ENCODE results near the gene CTDSP2. TPM values are rescaled to one million over a fixed set of nuclear protein-coding genes. Genes with fewer than 3 reads are reported as not detected.
"Not testable (repeated sequence)": the region's sequence is repeated elsewhere in the genome, so short reads cannot be mapped to it uniquely, and the experiment has no call there.

The CTDSP2 gene
- total RNA-seq, 1 donor from 2014 or later: 114 TPM

DNA sequence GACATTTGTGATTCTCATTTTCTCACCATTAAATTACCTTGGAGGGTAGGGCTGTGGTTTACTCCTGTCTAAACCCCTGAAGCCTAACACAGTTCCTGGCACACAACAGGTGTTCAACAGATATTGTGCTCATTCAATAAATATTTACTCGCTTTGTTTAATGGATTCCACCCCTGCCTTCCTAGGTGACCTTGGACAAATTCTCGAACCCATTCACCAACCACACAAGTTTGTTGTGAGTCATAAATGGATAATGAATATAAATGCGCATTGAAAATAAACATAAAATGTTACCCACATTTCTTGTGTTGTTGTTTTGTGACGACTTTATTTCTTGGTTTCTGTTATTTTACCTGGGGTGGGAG lies 64.3 kb downstream of the CTDSP2 start:
- no peak for DNase-seq

DNA sequence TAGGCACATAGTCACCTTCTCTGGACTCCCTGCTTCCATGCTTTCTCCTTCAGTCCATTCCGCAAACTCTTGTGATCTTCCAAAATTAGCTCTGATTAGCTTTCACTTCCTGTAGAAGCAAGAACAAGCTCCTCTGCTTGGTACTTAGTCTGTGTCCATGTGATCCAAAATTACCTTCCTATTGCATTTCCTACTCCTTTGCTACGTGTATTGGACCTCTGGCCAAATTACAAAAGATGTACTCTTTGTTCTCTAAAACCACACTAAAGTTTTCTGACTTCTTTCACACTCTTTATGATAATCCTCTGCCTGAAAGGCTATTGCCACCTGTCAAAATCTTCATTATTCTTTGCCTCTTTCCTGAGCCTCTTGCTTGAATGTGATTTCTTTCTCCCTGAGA lies 64.7 kb downstream of the CTDSP2 start:
- no peak for DNase-seq

DNA sequence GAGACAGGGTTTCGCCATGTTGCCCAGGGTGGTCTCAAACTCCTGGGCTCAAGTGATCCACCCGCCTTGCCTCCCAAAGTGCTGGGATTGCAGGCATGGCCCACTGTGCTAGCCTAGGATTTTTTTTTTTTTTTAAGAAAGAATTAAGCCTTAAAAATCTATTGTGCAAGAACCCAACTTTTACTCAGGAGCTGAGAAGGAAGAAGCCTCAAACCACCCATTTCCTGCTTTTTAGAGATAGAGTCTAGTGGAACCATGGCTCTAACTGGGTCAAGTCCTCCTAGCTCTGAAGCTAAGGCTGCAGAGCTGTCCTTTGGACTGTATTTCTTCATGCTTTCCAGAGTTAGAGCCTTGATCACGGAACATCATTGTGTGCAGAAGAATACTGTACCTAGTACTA lies 65.3 kb downstream of the CTDSP2 start:
- no peak for DNase-seq

DNA sequence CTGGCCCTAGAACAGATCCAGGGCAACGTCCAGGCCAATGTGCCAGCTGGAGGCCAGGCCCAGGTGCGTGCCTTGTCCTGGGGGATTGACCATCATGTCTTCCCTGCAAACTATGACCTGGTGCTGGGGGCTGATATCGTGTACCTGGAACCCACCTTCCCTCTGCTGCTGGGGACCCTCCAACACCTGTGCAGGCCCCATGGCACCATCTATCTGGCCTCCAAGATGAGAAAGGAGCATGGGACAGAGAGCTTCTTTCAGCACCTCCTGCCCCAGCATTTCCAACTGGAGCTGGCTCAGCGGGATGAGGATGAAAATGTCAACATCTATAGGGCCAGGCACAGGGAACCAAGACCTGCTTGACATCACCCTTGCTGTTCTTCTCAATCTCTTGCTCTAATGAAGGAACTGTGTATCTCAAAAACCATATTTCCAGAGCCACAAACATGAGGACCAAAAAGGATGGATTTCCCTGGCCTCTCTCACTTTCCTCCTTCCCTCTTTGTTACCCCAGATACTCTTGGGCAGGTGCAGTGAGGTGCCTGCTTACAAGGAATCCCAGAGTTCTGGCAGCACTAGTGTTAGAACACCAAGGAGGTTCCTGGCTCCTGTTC lies 66.1 kb downstream of the CTDSP2 start:
- no peak for DNase-seq

DNA sequence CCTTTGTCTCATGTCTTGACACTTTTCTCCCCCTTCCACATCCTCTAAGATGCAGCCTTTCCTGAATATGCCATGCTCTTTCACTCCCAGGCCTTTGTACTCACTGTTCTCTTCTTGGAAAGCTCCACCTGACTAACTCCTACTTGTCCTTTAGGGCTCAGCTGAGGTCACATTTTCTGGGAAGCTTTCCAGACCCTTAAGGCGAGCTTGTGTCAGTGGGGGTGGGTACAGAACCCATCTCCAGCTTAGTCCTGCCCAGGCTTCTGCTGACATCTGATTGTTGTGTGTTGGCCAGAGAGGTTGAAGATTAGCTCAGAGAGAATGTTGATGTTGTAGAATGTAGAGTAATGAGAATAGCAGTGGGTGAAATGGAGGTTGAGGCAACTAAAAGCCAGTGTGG lies 66.8 kb downstream of the CTDSP2 start:
- DNase-seq: no peak

DNA sequence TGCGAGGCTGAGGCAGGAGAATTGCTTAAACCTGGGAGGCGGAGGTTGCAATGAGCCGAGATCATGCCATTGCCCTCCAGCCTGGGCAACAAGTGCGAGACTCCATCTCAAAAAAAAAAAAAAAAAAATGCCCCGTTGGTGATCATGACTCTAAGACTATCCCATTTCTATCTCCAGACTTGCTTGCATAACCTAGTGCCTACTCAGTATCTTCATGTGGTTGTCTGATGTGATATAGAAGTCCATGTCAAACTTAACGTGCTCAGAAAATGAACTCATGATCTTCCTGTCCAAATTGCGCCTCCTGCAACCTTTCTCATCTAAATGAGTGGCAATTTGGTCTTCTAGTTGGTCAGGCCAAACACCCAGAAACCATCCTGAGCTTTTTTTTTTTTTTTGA lies 68.6 kb downstream of the CTDSP2 start:
- no peak for DNase-seq

DNA sequence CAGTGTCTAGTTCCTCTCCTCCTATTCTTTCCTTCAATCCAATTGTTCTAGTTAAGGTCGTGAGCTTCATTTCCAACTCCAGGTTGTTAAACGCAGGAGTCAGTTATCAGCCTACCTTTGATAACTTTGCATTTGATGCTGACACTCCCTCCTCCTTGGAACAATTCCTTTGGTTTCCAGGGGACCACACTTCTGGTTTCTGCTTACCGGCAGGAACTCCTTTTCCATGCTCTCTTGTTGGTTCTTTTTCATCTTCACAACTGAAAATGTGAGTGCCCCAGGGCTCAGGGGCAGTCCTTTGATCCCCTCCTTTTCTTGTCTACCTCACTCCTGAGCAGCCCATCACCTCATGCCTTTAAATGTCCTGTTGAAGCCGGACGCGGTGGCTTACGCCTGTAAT lies 69.2 kb downstream of the CTDSP2 start:
- DNase-seq: no peak

DNA sequence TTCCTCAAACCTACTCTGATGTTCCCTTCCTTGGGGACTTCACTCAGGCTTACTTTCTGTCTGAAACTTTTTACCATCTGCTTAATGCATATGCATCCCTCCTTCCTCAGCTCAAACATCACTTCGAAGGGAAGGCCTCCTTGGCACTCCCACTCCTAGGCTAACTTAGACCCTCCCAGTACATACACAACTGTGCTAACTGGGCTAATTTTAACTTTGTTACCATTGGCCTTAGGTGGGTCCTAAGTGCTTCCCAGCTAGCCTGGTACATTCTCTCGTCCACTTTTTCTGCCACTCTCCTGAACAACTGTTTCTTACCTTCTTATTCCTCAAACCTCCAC lies 70.3 kb downstream of the CTDSP2 start:
- DNase-seq: no peak

DNA sequence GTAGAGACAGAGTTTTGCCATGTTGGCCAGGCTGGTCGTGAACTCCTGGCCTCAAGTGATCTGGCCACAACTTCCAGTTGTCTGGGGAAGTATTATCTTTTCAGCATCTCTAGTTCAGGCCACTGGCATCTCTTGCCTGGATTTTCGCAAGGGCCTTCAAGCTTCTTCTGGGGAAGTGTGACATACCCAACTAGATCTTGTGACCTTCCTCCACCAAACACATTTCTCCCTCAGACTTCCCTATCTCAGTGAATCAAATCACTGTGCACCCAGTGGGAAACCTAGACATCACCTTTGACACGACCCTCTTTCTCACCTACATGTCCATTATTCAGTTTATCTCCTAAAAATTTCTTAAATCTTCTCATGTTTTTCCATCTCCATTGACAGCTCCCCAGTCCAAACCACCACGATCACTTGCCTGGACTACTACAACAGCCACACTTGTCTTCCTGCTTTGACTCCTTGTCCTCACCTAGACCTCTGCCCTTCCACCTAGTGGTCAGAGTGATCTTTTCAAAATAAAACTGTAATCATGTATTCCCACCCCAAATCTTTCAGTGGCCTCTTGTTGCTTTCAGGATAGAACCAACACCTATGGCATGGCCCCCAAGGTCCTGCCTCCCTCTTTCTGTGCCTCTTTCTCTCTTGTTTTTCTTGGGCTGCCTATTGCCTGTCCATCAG lies 70.8 kb downstream of the CTDSP2 start:
- DNase-seq: no peak

DNA sequence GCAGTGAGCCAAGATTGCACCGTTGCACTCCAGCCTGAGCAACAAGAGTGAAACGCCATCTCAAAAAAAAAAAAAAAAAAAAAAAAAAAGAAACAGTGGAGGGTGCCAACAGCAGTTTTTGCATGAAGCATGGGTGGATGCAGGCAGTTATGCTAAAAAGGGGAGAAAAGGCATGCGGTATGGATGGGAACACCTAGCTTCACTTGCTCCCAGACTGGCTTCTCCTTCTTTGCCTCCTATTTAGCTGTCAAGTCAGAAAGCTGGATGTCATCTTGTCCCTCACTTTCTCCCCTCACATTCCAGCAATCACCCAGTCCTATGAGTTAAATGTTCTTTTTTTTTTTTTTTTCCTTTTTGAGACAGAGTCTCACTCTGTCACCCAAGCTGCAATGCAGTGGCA lies 71.5 kb downstream of the CTDSP2 start:
- DNase-seq: no peak

DNA sequence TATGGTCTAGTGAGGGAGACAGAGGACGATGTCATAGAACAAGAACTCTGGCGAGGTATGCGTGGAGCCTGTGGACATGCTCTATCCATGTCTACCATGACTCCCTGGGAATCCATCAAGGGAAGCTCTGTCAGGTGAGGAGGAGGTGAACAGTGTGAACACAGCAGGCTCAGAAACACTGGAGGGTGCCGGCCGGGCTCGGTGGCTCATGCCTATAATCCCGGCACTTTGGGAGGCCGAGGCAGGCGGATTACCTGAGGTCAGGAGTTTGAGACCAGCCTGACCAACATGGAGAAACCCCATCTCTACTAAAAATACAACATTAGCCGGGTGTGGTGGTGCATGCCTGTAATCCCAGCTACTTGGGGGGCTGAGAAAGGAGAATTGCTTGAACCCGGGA lies 71.9 kb downstream of the CTDSP2 start:
- DNase-seq: not testable (repeated sequence)

DNA sequence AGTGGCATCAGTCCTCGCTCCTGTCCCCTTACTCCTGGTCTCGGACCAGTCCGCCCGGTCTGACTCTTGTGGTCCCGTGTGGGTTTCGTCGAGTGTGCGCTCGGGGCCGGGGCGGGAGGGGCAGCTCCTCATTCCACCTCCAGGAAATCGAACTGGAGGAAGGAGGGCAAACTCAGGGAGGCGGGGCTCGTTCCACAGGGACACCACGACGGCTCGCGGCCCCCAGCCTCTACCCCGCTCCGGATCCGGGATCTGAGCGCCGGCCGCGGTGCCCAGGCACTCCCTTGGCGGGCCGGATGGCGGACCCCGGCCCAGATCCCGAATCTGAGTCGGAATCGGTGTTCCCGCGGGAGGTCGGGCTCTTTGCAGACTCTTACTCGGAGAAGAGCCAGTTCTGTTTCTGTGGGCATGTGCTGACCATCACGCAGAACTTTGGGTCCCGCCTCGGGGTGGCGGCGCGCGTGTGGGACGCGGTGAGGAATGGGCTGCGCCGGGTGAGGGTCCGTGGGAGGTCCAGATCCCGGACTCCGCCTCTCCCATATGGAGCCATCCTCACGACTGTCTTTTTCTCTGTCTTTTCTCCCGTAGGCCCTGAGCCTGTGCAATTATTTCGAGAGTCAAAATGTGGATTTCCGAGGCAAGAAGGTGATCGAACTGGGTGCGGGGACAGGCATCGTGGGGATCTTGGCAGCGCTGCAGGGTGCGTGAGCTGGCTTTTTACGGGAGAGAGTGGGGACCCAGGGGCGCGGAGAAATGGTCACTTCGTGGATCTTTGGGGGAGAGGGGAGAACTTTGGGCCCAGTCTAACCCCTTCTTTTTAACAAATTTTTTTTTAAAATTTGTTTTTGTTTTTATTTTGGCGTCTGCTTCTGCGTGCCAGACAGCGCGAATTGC lies 73.9 kb downstream of the CTDSP2 start, which contains the start of gene EEF1AKMT3:
EEF1AKMT3 (plus strand) TSS at position 186 of the 894 bp plus-strand sequence; CDS start at position 297, 111 bp downstream.
- peak; percentile 71 for DNase-seq

DNA sequence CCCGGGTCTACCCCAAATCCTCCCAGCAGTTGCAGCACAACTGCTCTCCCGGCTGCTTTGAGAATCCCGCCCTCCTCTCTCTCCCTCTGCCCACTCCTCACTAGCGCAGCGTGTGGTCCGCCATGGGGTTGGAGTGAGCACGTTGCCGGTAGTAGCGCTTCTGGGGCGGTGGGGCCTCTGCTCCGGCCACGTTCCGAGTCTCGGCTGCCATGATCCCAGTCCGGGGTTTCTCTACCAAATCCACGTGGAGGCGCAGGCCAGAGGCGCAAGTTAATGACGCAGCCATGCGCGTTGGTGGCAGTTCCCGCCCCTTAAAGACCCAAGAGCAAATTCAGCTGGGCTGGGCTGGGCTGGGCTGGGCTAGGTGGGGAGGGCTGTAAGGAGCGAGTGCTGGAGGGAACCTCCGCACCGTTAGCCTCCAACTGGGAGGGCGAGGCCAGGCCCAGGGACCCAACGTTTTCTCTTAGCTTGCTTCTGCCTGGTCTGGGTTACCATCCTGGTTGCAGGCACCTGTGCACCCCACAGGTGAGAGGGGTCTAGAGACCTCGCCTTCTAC lies 74.6 kb downstream of the CTDSP2 start, which contains the start of gene METTL1:
METTL1 (minus strand) TSS at position 233 of the 556 bp plus-strand sequence; CDS start at position 211, 22 bp downstream.
- DNase-seq: peak; percentile 99

DNA sequence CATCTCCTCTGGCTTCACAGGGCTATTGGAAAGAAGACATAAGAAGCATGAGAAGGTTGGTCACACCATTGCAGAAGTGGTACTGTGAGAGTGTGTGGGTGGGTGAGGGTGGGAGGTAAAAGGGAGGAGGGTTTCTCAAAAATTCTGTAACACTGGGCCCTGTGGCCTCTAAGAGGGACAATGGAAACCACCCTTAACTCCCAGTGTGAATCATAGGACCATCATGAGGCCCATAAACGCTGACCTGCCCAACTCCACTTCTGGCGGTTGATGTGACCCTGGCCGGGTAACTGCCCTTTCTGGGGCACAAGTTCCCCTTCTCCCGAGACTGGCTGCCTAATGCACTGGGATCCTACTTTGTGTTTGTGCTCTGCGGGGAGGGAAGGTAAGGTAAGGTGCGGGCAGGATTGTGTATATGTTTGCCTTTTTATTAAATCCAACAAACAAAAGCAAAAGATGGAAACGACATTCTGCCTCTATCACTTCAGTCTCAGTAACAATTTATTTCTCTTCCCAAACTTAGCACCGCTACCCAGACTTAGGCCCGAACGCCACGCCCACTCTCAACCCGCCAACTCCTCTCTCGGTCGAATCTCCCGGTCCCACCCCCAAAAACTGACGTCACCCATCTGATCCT lies 75.2 kb downstream of the CTDSP2 start:
- peak; percentile 97 for DNase-seq

DNA sequence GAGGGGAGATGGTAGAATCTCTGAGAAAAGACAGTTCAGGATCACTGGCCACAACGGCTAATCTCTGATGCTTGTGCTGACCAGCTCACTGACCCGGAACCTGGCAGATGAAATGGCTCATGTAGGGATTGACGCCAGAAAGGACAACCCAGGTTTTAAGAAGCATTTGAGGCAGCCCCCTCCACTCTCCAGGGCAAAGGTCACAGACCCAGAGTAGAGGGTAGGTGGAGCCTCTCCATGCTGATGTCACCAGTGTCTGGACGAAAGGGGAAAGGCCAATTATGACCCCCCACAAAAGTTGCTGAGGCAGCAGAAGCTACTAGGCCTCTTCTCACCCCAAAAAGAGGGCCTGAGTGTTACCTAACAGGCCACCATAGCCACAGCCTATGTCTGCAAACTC lies 75.8 kb downstream of the CTDSP2 start:
- no peak for DNase-seq

Small RNA genes within 50 kb of the gene (small RNA-seq; reads per million reads assigned to genes)
- gene MIR26A2 (ENCODE audit: low replicate concordance) (12.7 reads per million, percentile 94 among the genes with 10 or more reads in this experiment), gene RNU6-1083P (ENCODE audit: low replicate concordance) (not detected)

Other genes starting within 250 kb of the CTDSP2 start
- gene DTX3, start 241.9 kb downstream of the CTDSP2 start, total RNA-seq: 19.2 TPM
- gene ARHGEF25, start 235.3 kb downstream of the CTDSP2 start, total RNA-seq: 18.6 TPM
- 3.3 TPM for gene B4GALNT1, start 213.5 kb downstream of the CTDSP2 start, total RNA-seq
- gene OS9, start 152.6 kb downstream of the CTDSP2 start, total RNA-seq: 146 TPM
- gene AGAP2, start 108.0 kb downstream of the CTDSP2 start, total RNA-seq: 3.7 TPM
- gene TSPAN31, start 101.7 kb downstream of the CTDSP2 start, total RNA-seq: 57.0 TPM
- 140 TPM for gene CDK4, start 94.4 kb downstream of the CTDSP2 start, total RNA-seq
- 9.2 TPM for gene MARCHF9, start 91.6 kb downstream of the CTDSP2 start, total RNA-seq
- 0.10 TPM for gene CYP27B1, start 79.7 kb downstream of the CTDSP2 start, total RNA-seq
- 6.9 TPM for gene METTL1, start 74.6 kb downstream of the CTDSP2 start, total RNA-seq
- 10.1 TPM for gene EEF1AKMT3, start 74.1 kb downstream of the CTDSP2 start, total RNA-seq
- 19.6 TPM for gene TSFM, start 63.9 kb downstream of the CTDSP2 start, total RNA-seq
- gene AVIL, start 28.0 kb downstream of the CTDSP2 start, total RNA-seq: 12.0 TPM
- gene ATP23, start 94.8 kb upstream of the CTDSP2 start, total RNA-seq: 10.2 TPM